Glomerular endothelial cell (primary cell): ENCODE measurements around the gene MOCS1. TPM values are rescaled to one million over a fixed set of nuclear protein-coding genes. Genes with fewer than 3 reads are reported as not detected.

Experiments used
- DNase-seq: peaks from one replicate; pipeline ENCODE4 v3.0.0-alpha.2; 2011; ENCODE audit warnings: low read depth, low spot score; ENCODE audit errors: extremely low read depth
- total RNA-seq: library from RNA; depleted of rRNA; stranded (reverse); fragments of >200 nt; gene quantifications from 2 replicates; pipeline ENCODE4 v1.2.3, GENCODE V29; 2015

The MOCS1 gene
- total RNA-seq, 1 donor from 2014 or later: 12.1 TPM

- no peak for DNase-seq
Measured at GRCh38 chr6:39925931-39926290, 8.4 kb downstream of the MOCS1 start.

- DNase-seq: no peak
Measured at GRCh38 chr6:39925191-39925930, 8.9 kb downstream of the MOCS1 start.

- no peak for DNase-seq
Measured at GRCh38 chr6:39924283-39924682, 10.0 kb downstream of the MOCS1 start.

GRCh38 chr6:39923861-39924260 is 10.4 kb downstream of the MOCS1 start:
- DNase-seq: no peak

GRCh38 chr6:39923394-39923793 is 10.9 kb downstream of the MOCS1 start:
- DNase-seq: no peak

GRCh38 chr6:39922821-39923220 is 11.4 kb downstream of the MOCS1 start:
- no peak for DNase-seq

- DNase-seq: no peak
Measured at GRCh38 chr6:39920157-39920556, 14.1 kb downstream of the MOCS1 start.

- no peak for DNase-seq
Measured at GRCh38 chr6:39918831-39919230, 15.4 kb downstream of the MOCS1 start.

GRCh38 chr6:39917981-39918380 is 16.3 kb downstream of the MOCS1 start:
- DNase-seq: no peak

- no peak for DNase-seq
Measured at GRCh38 chr6:39917329-39917728, 16.9 kb downstream of the MOCS1 start.

GRCh38 chr6:39915866-39916265 is 18.4 kb downstream of the MOCS1 start:
- DNase-seq: no peak

GRCh38 chr6:39914239-39914638 is 20.0 kb downstream of the MOCS1 start:
- no peak for DNase-seq

GRCh38 chr6:39913391-39913916 is 20.8 kb downstream of the MOCS1 start:
- DNase-seq: no peak

GRCh38 chr6:39912446-39912845 is 21.8 kb downstream of the MOCS1 start:
- no peak for DNase-seq

- DNase-seq: no peak
Measured at GRCh38 chr6:39911513-39912125, 22.6 kb downstream of the MOCS1 start.

- no peak for DNase-seq
Measured at GRCh38 chr6:39910744-39911143, 23.5 kb downstream of the MOCS1 start.

GRCh38 chr6:39910164-39910563 is 24.1 kb downstream of the MOCS1 start:
- DNase-seq: no peak

- DNase-seq: no peak
Measured at GRCh38 chr6:39909701-39910100, 24.6 kb downstream of the MOCS1 start.

GRCh38 chr6:39908838-39909583 is 25.3 kb downstream of the MOCS1 start:
- no peak for DNase-seq

- DNase-seq: no peak
Measured at GRCh38 chr6:39907871-39908575, 26.2 kb downstream of the MOCS1 start.

GRCh38 chr6:39906318-39906761 is 27.9 kb downstream of the MOCS1 start:
- no peak for DNase-seq
